Putamen (tissue), 1 donor: ENCODE results near the gene RIOK1.
"Not testable (repeated sequence)": the region's sequence is repeated elsewhere in the genome, so short reads cannot be mapped to it uniquely, and the experiment has no call there.

Source experiments
- DNase-seq: peaks from one replicate; pipeline ENCODE4 v3.0.0-alpha.2; 2016; ENCODE audit warnings: low spot score

Gene RIOK1

DNA sequence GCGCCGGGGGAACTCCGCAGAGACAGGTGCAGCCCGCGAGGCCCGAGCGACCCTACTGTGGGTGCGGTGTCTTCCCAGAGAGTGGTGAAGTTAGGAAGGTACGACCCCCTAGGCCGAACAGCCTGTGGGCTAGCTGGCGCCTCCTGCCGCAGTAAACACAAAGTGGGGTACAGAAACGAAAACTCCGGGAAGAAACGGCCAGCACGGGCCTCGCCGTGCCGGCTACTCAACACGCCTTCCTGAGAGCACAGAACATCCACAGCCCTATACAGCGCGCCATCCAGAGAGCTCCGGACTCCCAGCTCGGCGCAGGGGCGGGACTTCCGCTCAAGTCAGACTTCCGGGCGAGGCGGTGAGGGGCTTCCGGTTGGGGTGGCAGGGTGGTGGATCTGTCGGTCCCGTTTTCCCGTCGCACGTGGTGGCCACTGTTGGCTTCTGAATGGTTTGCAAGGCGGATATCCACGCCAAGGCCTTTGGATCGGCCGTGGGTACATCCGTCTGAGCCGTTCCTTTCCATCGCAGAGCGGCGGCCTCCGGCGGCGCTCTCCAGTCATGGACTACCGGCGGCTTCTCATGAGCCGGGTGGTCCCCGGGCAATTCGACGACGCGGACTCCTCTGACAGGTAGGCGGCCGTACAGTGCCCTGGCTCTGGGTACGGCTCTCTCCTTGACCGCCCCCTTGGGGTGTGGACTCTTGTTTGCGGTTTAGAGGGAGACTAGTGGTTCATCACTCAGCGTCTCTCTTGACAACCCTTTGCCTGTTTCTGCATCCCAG lies at the start of gene RIOK1, which contains the start of gene CAGE1:
Gene RIOK1, plus strand, starts transcription at position 358 of the 775 bp plus-strand sequence. Its CDS starts 195 bp downstream, at position 553.
Gene CAGE1, minus strand, starts transcription at position 292 of the 775 bp plus-strand sequence. CDS start 2,569 bp downstream, outside the sequence.
- DNase-seq, result peak; percentile 93

DNA sequence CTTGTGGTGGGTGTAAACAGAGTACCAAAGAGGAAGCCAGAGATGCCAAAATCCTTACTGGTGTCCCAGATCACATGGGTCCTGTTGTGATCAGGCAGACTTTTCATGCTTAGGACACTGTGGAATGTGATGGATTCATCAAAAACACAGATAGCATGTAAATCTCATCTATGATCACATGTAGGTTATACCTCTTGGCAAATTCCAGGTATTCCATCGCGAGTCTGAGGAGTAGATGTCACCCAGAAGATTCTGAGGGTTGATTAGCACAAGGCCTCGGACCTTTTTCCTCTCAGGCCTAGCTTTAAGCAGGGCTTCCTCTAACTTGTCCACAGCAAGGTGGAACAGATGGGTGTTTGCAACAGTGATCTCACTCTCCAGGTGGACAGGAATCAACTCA lies 48.3 kb upstream of the RIOK1 start:
- no peak for DNase-seq

DNA sequence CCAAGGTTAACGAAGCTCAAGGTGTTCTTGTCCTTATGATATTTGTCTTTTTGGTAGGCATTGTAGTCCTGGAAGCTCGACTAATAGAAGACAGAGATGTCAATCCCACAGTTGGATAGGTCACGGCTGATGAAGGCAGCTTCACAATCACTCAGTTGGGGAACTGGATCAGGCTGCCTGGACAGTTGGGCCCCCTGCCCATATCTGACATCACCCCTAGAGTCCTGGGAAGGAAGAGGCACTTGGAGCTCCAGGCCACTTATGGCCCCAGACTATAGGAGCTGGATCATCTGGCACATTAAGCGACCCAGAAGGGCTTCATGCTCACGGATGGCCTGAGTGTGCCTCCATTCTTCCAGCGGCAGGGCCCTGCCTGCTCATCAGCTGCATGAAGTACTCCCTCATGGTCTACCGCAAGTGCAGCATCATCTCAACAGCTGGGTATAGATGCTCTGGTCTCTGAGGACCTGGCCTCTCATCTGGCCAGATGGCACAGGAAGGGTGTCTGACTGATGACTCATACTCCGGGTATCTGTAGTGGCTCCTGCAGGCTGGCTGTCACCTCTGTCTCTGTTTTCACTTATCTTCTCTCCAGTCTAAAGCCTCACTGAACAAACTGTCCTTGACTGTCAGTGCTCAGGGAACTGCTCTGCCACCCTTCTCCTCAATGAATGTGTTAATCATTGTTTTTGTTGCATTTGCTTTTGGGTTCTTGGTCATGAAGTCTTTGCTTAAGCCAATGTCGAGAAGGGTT lies 47.4 kb upstream of the RIOK1 start:
- DNase-seq, result no peak

DNA sequence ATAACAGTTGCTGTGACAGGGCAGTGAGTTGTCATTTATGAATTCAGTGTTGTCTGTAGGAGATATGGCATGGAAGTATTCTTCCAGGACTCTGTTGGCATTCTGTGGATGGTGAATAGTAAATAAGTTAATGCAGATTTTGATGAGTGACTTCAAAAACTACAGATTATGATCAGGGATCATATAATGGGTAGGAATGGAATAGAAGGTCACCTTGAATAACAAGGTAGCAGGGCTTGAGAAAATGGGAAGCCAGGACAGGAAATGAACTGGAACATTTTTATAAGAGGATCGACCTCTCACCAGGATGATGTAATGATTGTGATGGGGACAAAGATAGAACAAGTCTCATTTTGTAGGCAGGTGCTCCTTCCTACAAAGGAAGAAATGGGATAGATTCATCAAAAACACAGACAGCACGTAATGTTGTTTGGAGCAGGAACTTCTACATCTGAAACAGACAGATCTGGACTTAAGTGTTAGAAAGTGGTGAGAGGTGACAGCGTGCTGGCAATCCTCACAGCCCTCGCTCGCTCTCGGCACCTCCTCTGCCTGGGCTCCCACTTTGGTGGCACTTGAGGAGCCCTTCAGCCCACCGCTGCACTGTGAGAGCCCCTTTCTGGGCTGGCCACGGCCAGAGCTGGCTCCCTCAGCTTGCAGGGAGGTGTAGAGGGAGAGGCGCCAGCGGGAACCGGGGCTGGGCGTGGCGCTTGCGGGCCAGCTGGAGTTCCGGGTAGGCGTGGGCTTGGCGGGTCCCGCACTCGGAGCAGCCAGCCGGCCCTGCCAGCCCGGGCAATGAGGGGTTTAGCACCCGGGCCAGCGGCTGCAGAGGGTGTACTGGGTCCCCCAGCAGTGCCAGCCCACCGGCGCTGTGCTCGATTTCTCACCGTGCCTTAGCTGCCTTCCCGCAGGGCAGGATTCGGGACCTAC lies 45.8 kb upstream of the RIOK1 start:
- DNase-seq, result no peak

DNA sequence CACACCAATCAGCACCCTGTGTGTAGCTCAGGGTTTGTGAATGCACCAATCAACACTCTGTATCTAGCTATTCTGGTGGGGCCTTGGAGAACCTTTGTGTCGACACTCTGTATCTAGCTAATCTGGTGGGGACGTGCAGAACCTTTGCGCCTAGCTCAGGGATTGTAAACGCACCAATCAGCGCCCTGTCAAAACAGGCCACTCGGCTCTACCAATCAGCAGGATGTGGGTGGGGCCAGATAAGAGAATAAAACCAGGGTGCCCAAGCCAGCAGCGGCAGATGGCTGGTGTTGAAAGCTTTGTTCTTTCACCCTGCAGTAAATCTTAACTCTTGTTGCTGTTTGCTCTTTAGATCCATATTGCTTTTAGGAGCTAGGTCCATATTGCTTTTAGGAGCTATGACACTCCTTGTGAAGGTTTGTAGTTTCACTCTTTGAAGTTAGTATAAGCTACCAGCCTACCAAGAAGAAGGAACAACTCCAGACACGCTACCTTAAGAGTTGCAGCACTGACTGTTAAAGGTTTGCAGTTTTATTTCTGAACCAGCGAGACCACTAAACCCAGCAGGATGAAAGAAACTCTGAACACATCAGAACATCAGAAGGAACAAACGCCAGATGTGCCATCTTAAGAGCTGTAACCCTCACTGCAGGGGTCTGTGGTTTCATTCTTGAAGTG lies 44.7 kb upstream of the RIOK1 start:
- DNase-seq, result not testable (repeated sequence)

DNA sequence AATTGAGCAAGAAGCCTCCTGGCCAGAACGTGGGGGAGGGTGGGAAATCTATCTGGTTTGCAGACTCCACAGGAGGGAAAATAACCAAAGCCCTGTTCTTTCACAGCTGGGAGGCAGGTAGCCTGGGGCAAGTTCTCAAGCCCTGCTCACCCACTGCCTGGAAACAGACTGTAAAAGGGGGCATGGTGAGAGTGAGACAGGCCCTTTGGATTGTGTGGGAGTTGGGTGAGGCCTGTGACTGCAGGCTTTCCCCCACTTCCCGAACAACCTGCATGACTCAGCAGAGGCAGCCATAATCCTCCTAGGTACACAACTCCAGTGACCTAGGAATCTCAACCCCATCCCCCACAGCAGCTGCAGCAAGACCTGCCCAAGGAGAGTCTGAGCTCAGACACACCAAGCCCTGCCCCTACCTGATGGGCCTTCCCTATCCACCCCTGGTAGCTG lies 42.0 kb upstream of the RIOK1 start:
- DNase-seq, result not testable (repeated sequence)

DNA sequence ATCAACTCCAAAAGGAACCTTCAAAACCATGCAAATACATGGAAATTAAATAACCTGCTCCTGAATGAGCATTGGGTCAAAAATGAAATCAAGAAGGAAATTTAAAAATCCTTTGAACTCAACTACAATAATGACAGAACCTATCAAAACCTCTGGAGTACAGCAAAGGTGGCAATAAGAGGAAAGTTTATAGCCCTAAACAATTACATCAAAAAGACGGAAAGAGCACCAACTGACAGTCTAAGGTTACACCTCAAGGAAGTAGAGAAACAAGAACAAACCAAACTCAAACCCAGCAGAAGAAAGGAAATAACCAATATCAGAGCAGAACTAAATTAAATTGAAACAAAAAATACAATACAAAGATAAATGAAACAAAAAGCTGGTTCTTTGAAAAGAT lies 39.0 kb upstream of the RIOK1 start:
- DNase-seq, result not testable (repeated sequence)

DNA sequence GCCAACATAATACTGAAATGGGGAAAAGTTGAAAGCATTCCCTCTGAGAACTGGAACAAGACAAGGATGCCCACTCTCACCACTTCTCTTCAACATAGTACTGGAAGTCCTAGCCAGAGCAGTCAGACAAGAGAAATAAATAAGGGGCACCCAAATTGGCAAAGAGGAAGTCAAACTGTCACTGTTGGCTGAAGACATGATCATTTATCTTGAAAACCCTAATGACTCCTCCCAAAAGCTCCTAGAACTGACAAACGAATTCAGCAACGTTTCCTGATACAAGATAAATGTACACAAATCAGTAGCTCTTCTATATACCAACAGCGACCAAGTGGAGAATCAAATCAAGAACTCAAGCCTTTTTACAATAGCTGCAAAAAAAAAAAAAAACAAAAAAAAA lies 37.7 kb upstream of the RIOK1 start:
- not testable (repeated sequence) for DNase-seq

DNA sequence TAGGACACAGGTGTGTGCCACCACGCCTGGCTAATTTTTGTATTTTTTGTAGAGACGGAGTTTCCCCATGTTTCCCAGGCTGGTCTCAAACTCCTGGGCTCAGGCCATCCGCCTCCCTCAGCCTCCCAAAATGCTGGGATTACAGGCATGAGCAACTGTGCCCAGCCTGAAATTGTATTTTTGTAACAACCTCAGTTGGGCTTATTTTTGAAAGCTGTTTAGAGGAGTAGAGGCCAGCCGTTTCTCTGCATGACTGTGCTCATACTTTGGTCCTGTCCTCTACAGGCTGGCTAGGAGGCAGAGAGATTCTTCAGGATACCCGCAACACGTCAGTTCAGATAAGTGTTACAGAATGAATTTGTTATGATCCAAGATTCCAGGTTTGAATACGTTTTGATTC lies 22.2 kb upstream of the RIOK1 start:
- no peak for DNase-seq

DNA sequence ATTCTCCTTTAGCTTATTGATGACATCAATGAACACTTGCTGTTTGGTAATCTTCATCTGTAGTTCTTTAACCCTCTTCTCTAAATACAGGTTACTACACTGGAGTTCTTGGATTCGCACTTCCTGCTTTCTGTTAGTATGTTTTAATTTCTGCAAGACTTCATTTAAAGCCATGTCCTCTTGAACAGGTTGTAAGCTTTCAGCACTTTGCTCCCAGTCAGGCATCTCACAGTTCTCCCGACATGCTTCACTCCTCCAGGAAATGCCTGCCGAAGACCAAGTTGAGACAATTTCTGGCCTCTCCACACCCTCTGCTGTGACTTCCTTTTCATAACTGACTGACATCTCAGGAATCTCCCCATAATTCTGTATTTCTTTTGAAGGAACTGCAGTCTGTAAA lies 15.9 kb upstream of the RIOK1 start:
- DNase-seq, result no peak

DNA sequence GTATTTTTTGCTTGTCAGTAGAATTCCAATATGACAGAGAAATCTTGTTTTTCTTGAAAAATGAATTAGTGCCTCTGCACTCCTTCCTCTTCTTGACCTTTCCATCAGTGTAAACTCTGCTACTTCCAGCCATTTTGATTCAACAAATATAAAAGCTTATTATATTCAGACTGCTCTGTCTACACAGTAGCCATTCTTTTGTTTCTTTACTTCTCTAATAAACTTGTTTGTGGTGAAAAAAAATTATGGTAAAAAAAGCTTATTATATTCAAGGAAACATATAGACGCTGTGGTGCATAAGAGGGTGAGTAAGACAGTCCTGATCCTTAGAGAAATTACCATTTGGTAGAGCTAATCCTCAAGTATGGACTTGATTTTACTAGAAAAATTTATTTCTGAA lies 11.6 kb upstream of the RIOK1 start:
- no peak for DNase-seq

DNA sequence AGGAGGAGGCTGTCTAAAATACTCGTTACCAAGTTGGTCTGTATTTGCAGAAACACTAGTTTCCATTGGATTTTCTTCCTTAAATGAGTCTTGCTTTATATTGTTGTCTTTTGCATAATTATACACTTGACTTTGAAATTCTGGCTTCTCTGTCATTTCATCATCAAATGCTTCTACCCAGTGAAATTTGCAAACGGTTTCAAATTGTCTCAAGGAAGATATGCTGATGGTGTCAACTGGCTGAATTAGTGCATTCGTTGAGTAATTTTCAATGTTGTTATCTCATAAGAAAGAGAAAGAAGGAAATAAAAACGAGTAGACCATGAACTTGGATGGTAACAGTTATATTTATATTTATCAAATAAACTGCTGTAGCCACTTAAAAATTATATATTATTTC lies 10.9 kb upstream of the RIOK1 start:
- no peak for DNase-seq

DNA sequence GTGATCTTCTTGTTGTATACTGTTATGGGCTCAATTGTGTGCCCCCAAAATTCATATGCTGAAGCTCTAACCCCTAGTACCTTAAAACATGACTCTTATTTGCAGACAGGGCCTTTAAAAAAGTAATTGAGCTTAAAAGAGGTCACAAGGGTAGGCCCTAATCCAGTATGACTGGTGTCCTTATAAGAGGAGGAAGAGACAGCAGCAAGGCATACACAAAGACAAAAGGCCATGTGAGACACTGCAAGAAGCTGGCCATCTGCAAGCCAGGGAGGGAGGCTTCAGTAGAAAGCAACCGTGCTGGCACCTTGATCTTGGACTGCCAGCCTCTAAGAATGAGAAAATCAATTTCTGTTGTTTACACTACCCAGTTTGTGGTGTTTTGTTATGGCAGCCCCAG lies 8.5 kb upstream of the RIOK1 start:
- no peak for DNase-seq

DNA sequence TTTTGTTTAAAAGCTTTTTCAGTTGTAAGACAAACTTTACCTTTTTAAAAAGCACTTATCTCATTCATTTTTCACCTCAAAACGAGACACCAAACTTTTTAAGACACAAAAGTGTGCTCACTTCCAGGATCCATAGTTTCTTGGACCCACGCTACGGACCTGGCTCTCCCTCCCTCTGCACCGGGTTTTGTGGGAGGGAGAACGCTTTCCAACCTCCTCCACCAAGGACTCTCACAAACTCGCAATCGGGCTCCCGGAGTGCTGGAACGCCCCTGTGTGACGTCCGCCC lies 502 bp upstream of the RIOK1 start:
- no peak for DNase-seq

DNA sequence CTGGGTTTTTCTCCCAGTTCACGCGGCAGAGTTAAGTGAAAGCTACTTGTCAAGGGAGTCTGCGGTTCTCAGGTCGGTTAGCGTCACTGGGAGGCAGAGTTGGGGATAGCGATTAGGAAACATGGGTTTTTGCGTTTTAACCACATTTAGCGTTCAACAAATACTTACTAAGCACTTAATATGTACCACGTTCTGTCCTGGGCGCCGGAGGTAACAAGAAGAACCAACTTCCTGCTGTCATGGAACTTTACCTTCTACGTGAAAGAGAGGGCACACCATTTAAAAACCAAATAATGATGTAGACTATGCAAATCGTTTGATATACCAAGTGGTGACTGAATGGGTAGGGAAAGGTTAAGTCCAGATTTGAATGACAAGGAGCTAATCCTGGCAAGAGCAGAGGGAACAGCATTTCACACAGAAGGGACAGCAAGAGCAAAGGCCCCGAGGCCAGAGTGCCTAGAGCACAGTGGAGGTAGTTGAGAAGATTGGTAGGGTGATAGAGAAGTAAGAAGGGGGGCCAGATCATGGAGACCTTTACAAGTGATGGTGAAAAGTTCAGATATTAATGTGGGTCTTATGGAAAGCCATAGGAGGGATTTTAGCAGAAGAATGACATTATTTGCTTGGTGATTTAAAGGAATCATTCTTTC lies 744 bp downstream of the RIOK1 start:
- no peak for DNase-seq

DNA sequence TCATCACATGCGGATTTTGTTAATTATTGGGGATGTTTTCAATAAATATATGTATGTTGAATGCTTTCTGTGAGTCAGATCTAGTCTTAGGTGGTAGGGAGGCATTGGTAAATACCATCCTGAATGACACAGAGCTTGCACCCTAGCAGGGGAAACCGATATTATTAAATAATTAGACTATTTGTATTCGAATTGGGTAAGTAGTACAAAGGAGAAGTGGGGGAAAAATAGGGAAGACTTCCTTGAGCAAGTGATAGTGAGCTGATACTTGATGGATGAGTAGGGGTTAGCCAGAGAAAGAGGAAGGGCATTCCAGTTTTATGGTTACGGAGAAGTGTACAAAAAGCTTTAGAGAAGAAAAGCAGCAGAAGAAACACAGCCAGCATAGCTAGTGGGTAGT lies 1.5 kb downstream of the RIOK1 start:
- no peak for DNase-seq

DNA sequence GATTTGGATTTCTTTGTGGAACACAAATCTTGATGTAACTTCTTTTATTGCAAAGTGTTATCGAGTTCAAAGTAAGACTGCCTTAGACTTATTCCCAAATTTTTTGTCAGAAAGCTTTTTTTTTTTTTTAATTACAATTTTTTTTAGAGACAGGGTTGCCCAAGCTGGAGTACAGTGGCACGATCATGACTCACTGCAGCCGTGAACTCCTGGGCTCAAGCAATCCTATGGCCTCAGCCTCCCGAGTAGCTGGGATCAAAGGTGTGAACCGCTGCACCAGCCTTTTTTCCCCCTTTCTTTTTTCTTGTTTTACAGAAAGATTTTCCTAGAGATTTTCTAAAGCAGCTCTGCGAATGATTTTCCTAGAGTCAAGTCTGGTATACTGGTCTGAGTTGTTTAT lies 2.8 kb downstream of the RIOK1 start:
- DNase-seq, result no peak

DNA sequence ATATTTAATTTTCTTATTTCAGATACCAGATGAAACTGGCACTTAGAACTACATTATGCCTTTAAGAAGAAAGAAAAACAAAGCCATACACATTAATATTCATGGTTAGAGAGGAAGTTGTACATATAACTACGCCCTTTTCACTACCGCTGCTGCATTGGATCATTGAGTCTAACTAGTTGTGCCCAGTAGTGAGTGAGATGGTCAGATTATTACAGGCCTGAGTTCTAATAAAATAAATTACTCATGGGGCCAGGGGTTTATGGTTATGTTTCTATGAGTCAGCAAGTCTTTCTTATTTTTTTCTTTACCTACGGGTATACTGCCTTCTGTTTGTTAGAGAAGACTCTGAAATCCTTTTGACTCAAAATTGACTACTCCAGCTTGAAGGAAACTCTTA lies 11.5 kb downstream of the RIOK1 start:
- no peak for DNase-seq

DNA sequence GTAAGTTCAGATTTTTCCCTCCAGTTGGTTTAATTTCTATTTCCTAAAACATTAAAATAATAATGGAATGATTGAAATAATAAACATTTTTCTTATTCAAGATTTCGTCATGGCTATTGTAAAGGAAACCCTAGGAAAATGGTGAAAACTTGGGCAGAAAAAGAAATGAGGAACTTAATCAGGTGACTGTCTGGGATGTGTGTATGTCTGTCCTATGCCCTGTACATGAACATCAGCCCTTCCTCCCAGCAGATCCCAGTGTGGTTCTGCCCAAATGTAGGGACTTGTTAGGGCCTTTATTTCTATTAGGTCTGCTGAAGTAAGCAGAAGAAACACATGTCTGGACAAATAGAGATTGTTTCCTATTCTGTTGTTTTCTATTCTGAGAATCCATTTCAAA lies 13.1 kb downstream of the RIOK1 start:
- DNase-seq, result peak; percentile 13

DNA sequence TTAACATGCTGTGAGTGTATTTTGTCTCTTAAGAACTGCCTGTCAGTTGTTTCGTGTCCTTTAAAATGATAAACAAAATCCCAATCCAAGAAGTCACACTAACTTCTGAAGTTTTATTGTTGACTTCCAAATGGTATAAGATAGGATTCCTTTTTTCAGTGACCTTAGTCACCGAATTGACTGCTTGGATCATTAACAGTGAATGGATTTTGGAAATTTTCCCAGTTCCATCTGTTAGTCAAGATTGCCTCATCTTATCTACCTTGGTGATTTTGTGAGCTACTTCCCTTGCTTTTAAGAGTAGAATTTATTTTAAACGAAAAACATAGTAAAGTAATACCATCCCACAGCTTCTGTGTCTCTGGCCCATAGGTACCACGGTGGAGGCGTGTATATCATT lies 14.9 kb downstream of the RIOK1 start:
- no peak for DNase-seq

DNA sequence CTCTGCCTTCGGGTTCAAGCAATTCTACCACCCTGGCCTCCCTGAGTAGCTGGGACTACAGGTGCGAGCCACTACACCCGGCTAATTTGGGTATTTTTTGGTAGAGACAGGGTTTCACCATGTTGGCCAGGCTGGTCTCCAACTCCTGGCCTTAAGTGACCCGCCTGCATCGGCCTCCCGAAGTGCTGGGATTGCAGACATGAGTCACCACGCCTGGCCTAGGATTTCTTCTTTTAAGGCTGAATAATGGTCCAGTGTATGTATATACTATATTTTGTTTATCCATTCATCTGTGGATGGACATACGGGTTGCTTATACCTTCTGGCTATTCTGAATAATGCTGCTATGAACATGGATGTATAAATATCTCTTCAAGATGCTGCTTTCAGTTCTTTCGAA lies 17.1 kb downstream of the RIOK1 start:
- no peak for DNase-seq
